ENCODE results near the gene ATP13A1. TPM values are rescaled to one million over a fixed set of nuclear protein-coding genes. Genes with fewer than 3 reads are reported as not detected.
"Not testable (repeated sequence)": the region's sequence is repeated elsewhere in the genome, so short reads cannot be mapped to it uniquely, and the experiment has no call there.

ATP13A1 gene
- total RNA-seq, result 100 to 1,000 TPM in 1 of 2 donors, 10 to 100 TPM in 1; 61.9 to 122 TPM

DNA sequence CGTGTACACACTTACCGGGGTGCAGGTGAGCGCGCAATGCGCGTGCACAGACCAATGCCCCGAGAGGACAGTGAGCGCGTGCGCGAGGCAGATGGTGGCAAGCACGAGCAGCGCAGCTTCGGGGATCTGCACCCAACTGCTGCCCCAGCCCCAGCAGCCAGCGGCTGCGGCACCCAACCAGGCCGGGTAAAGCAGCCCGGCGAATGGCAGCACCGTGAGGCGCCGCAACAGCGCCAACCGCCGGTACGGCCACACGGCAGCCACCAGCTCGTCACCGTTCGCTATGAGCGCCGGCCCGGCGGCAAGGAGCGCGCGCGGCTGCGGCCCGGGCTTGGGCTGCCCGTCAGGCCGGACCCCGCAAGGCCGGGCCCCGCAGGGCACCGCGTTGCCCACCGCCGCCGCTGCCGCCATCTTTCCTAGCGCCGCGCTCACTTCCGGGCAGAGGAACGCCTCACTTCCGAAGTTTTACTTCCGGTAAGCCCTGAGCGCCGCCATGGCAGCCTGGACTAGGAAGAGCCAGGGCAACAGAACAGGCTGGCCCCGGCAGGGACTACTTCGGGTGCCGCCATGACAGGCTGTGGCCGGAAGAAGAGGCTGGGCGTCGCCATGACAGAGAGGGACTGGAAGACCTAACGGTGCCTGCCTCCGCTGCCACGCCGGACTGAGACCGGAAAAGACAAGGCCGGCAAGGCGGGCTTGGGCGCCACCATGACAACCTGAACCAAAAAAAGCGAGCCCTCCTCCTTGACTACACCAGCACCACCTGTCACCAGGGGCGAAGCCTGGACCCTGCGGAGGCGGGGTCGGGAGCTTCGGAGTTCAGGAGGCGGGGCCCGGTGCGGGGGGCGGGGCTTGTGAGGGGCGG is at the start of gene ATP13A1:
ATP13A1 (minus strand) TSS at position 421 of the 865 bp plus-strand sequence; CDS start at position 411, 10 bp downstream.
- peaks cover 27 to 29% of the 10 kb centered on the region in 2 donors for H3K4me1 Mint-ChIP-seq (ENCODE audit: low read depth in 2 of 2)
- H3K4me3 Mint-ChIP-seq, result peak within 1 kb of the TSS; percentile 87
- peak within 1 kb of the TSS; percentile 86 to 89 for H3K27ac Mint-ChIP-seq
- H3K9me3 Mint-ChIP-seq, result no peaks in the 10 kb centered on the region
- H3K27me3 Mint-ChIP-seq, result no peaks in the 10 kb centered on the region
- ATAC-seq, result peak; percentile 86 to 93
- H3K36me3 Mint-ChIP-seq, result no peaks in the 10 kb centered on the region
- peak; percentile 96 for DNase-seq (ENCODE audit: low spot score)

- Mint-ChIP-seq H3K4me3 (no peak overlapping the region), H3K9me3 (peaks cover 19% of the 10 kb centered on the region), H3K4me1 (ENCODE audit: low read depth in 2 of 2) (peaks cover 0 to 2% of the 10 kb centered on the region in 2 donors), H3K27me3 (no peaks in the 10 kb centered on the region), H3K27ac (no peak overlapping the region), H3K36me3 (peaks cover 63% of the 10 kb centered on the region)
- DNase-seq (ENCODE audit: low spot score) (no peak), ATAC-seq (no peak)
Observed at GRCh38 chr19:19711934-19712828, 48.7 kb upstream of the ATP13A1 start.

- Mint-ChIP-seq H3K9me3 (peaks cover 13% of the 10 kb centered on the region), H3K27me3 (no peaks in the 10 kb centered on the region), H3K4me3 (no peak overlapping the region), H3K36me3 (peaks cover 55% of the 10 kb centered on the region), H3K4me1 (ENCODE audit: low read depth in 2 of 2) (no peaks in the 10 kb centered on the region), H3K27ac (no peak overlapping the region)
- ATAC-seq (no peak), DNase-seq (ENCODE audit: low spot score) (no peak)
Observed at GRCh38 chr19:19711306-19711933, 47.9 kb upstream of the ATP13A1 start.

DNA sequence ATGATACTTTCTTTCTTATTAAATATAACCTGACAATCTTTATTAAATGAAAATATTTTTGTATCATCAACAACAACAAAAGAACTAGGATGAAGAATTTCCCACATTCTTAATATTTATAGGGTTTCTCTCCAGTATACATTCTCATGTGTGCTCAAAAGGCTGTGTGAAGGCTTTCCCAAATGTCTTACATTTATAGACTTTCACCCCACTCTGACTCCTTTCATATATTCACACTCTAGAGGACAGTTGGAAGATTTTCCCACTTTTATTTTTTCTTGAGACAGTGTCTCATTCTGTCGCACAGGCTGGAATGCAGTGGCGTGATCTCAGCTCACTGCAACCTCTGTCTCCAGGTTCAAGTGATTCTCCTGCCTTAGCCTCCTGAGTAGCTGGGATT is 47.0 kb upstream of the ATP13A1 start:
- ATAC-seq, result no peak
- no peak for DNase-seq (ENCODE audit: low spot score)

GRCh38 chr19:19704836-19705235 is 41.4 kb upstream of the ATP13A1 start:
- ATAC-seq (no peak), DNase-seq (ENCODE audit: low spot score) (no peak)
- H3K4me1 Mint-ChIP-seq (ENCODE audit: low read depth in 2 of 2), result no peaks in the 10 kb centered on the region
- peaks cover 8% of the 10 kb centered on the region for H3K9me3 Mint-ChIP-seq
- no peak overlapping the region for H3K4me3 Mint-ChIP-seq
- H3K36me3 Mint-ChIP-seq, result peaks cover 24% of the 10 kb centered on the region
- H3K27me3 Mint-ChIP-seq, result no peaks in the 10 kb centered on the region
- no peak overlapping the region for H3K27ac Mint-ChIP-seq

More for the DNA sequence above, 47.0 kb upstream of the ATP13A1 start:
- H3K27ac Mint-ChIP-seq, result no peak overlapping the region
- H3K27me3 Mint-ChIP-seq, result no peaks in the 10 kb centered on the region
- peaks cover 12% of the 10 kb centered on the region for H3K9me3 Mint-ChIP-seq
- no peak overlapping the region for H3K4me3 Mint-ChIP-seq
- no peaks in the 10 kb centered on the region for H3K4me1 Mint-ChIP-seq (ENCODE audit: low read depth in 2 of 2)
- peaks cover 46% of the 10 kb centered on the region for H3K36me3 Mint-ChIP-seq

DNA sequence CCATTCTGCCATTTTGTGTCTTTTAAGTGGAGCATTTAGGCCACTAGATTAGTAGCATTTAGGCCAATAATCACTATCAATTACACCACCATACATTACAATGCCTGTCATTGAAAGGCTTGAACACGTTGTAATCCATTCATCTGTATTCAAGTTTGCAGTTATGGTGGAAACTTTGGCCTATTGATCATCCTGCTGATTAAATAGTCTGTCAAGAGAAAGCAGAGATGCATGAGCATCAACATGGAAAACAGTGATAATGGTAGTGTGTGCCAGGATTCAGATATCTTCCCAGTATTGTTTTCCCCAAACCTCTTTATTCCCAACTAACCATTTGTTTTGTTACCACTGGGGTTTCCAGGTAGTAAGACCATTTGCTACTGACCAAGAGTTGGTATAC is 37.0 kb upstream of the ATP13A1 start:
- H3K9me3 Mint-ChIP-seq; H3K27ac Mint-ChIP-seq; ATAC-seq; DNase-seq (ENCODE audit: low spot score); H3K27me3 Mint-ChIP-seq; H3K4me1 Mint-ChIP-seq (ENCODE audit: low read depth in 2 of 2); H3K4me3 Mint-ChIP-seq: not testable (repeated sequence)
- H3K36me3 Mint-ChIP-seq, result peaks cover 20% of the 10 kb centered on the region

DNA sequence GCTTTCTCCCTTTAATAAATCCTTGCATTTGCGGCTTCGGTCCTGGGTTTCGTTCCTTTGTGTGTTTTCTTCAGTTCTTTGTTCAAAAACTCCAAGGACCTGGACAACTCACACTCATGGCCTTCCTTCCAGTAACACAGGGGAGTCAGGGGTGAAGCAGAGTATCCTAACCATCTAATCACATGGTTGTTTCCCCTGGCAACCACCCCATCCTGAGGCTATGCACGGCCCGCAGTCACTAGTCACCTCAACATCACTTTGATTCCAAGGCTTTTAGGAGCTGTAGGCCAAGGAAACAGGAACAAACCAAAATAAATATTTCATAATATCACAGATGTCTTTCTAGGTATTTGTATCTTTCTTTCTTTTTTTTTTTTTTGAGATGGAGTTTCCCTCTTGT is 34.1 kb upstream of the ATP13A1 start:
- DNase-seq (ENCODE audit: low spot score), result no peak
- Mint-ChIP-seq H3K27me3 (no peaks in the 10 kb centered on the region), H3K4me3 (no peak overlapping the region), H3K9me3 (no peaks in the 10 kb centered on the region), H3K36me3 (peaks cover 5% of the 10 kb centered on the region), H3K4me1 (ENCODE audit: low read depth in 2 of 2) (no peaks in the 10 kb centered on the region), H3K27ac (no peak overlapping the region)
- ATAC-seq, result no peak

DNA sequence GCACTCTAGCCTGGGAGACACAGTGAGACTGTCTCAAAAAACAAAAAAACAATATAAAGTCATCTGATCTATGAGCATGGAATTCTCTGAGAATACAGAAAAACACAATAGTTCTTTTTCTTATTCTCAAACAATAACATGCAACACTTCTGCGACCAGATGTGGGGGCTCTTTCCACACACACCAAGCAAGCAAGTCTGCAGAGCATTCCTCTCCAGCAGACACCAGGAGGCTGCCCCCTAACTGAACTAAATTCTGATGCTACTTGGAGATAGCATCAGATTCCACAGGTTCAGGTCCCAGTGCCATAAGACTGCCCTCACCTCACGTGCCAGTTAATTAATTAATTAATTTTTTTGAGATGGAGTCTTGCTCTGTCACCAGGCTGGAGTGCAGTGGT is 32.9 kb upstream of the ATP13A1 start:
- DNase-seq (ENCODE audit: low spot score) (no peak), ATAC-seq (no peak)
- Mint-ChIP-seq H3K9me3 (no peaks in the 10 kb centered on the region), H3K27me3 (no peaks in the 10 kb centered on the region), H3K27ac (no peak overlapping the region), H3K4me3 (no peak overlapping the region), H3K4me1 (ENCODE audit: low read depth in 2 of 2) (no peaks in the 10 kb centered on the region), H3K36me3 (peaks cover 5% of the 10 kb centered on the region)

DNA sequence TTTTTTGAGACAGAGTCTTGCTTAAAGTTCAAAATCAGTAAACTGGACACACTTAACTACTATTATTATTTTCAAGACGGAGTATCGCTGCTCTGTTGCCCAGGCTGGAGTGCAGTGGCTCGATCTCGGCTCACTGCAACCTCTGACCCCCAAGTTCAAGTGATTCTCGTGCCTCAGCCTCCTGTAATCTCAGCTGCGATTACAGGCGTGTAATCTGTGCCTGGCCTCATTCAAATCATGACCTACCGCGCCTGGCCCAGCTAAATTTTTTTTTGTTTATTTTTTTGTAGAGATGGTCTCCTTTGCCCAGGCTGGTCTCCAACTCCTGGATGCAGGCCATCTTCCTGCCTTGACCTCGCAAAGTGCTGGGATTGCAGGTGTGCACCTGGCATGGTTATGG is 28.2 kb upstream of the ATP13A1 start:
- ATAC-seq (no peak), DNase-seq (ENCODE audit: low spot score) (no peak)
- Mint-ChIP-seq H3K27ac (no peak overlapping the region), H3K4me1 (ENCODE audit: low read depth in 2 of 2) (no peaks in the 10 kb centered on the region), H3K9me3 (no peaks in the 10 kb centered on the region), H3K36me3 (peaks cover 6% of the 10 kb centered on the region), H3K4me3 (no peak overlapping the region), H3K27me3 (no peaks in the 10 kb centered on the region)

DNA sequence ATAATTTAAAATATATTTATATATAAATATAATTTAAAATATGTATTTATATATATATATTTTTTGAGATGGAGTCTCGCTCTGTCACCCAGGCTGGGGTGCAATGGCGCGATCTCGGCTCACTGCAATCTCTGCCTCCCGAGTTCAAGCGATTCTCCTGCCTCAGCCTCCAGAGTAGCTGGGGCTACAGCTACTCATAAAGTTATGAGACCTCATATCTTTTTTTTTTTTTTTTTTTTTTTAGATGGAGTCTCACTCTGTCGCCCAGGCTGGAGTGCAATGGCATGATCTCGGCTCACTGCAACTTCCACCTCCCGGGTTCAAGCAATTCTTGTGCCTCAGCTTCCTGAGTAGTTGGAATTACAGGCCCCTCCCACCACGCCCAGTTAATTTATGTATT is 25.5 kb upstream of the ATP13A1 start:
- not testable (repeated sequence) for H3K4me3 Mint-ChIP-seq; DNase-seq (ENCODE audit: low spot score); ATAC-seq; H3K4me1 Mint-ChIP-seq (ENCODE audit: low read depth in 2 of 2); H3K9me3 Mint-ChIP-seq; H3K27ac Mint-ChIP-seq; H3K27me3 Mint-ChIP-seq
- H3K36me3 Mint-ChIP-seq, result peaks cover 12% of the 10 kb centered on the region

DNA sequence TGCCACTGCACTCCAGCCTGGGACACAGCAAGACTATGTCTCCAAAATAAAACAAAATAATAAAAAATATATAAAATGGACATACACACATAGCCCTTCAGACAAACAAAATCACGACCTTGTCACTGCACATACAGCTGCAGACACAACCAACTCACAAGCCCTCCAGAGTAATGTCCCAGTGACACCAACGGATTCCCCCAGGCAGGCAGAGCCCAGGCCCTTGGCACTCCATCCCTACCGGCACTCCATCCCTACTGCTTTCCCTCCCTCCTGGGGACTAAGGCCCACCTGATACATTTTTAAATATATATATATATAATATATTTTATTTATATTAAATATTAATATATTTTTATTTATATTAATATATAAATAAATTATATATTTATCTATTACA is 23.6 kb upstream of the ATP13A1 start:
- H3K27me3 Mint-ChIP-seq, result no peaks in the 10 kb centered on the region
- peaks cover 9% of the 10 kb centered on the region for H3K9me3 Mint-ChIP-seq
- H3K27ac Mint-ChIP-seq, result no peak overlapping the region
- no peak overlapping the region for H3K4me3 Mint-ChIP-seq
- ATAC-seq, result no peak
- no peak for DNase-seq (ENCODE audit: low spot score)
- H3K36me3 Mint-ChIP-seq, result peaks cover 26% of the 10 kb centered on the region
- peaks cover 0 to 4% of the 10 kb centered on the region in 2 donors for H3K4me1 Mint-ChIP-seq (ENCODE audit: low read depth in 2 of 2)

DNA sequence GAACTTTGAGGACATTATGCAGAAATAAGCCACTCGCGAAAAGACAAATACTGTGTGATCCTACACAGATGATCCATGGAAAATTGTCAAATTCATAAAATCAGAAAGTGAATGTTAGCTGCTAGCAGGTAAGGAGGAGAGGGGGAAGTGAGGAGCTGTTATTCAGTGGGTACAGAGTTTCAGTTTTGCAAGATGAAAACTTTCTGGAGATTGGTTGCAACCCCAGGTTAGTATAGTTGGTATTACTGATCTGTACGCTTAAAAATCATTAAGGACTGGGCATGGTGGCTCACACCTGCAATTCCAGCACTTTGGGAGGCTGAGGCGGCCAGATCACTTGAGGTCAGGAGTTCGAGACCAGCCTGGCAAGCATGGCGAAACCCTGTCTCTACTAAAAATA is 23.1 kb upstream of the ATP13A1 start:
- H3K4me1 Mint-ChIP-seq (ENCODE audit: low read depth in 2 of 2), result peaks cover 0 to 4% of the 10 kb centered on the region in 2 donors
- H3K27ac Mint-ChIP-seq, result no peak overlapping the region
- peaks cover 26% of the 10 kb centered on the region for H3K36me3 Mint-ChIP-seq
- DNase-seq (ENCODE audit: low spot score), result no peak
- no peak overlapping the region for H3K4me3 Mint-ChIP-seq
- ATAC-seq, result no peak
- peaks cover 9% of the 10 kb centered on the region for H3K9me3 Mint-ChIP-seq
- no peaks in the 10 kb centered on the region for H3K27me3 Mint-ChIP-seq

DNA sequence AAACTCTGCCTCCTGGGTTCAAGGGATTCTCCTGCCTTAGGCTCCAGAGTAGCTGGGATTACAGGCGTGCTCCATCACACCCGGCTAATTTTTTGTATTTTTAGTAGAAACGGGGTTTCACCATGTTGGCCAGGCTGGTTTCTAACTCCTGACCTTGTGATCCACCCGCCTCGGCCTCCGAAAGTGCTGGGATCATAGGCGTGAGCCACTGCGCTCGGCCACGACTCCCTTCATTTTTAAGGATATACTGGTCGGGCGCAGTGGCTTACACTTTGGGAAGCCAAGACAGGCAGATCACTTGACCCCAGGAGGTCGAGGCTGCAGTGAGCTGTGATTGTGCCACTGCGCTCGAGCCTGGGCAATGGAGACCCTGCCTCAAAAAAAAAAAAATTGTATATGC is 22.6 kb upstream of the ATP13A1 start:
- peaks cover 30% of the 10 kb centered on the region for H3K36me3 Mint-ChIP-seq
- not testable (repeated sequence) for H3K27ac Mint-ChIP-seq; H3K4me1 Mint-ChIP-seq (ENCODE audit: low read depth in 2 of 2); DNase-seq (ENCODE audit: low spot score); H3K9me3 Mint-ChIP-seq; H3K27me3 Mint-ChIP-seq; ATAC-seq; H3K4me3 Mint-ChIP-seq

Data from natural killer cell treated with Interleukin-12 subunit alpha and Interleukin-12 subunit beta and Interleukin-15 and Interleukin-18, amount 100 ng/mL, for 72 hours (primary cell).